Measurements from ENCODE around the gene ATP2C1.
"Not testable (repeated sequence)": the region's sequence is repeated elsewhere in the genome, so short reads cannot be mapped to it uniquely, and the experiment has no call there.

ATP2C1 gene

GRCh38 chr3:131042271-131042985 lies 148.5 kb downstream of the ATP2C1 start:
- DNase-seq (ENCODE audit: low read depth in 3 of 3) = not testable (repeated sequence)

GRCh38 chr3:131047582-131047981 lies 153.7 kb downstream of the ATP2C1 start:
- DNase-seq (ENCODE audit: low read depth in 3 of 3) = no peak

GRCh38 chr3:131048030-131048429 lies 154.1 kb downstream of the ATP2C1 start:
- no peak for DNase-seq (ENCODE audit: low read depth in 3 of 3)

GRCh38 chr3:131050001-131050400 lies 156.1 kb downstream of the ATP2C1 start:
- DNase-seq (ENCODE audit: low read depth in 3 of 3) = no peak

GRCh38 chr3:131053043-131053859 lies 159.4 kb downstream of the ATP2C1 start:
- DNase-seq (ENCODE audit: low read depth in 3 of 3) = no peak
